ENCODE results near the gene EDC3.
"Not testable (repeated sequence)": the region's sequence is repeated elsewhere in the genome, so short reads cannot be mapped to it uniquely, and the experiment has no call there.

The EDC3 gene

GRCh38 chr15:74695597-74696397 lies at the start of gene EDC3:
Gene EDC3, minus strand, starts transcription at chr15:74696024. Its CDS starts 20,900 bp downstream, at chr15:74675124.
- DNase-seq (ENCODE audit: low read depth): peak; percentile 84

GRCh38 chr15:74742422-74742821 lies 46.6 kb upstream of the EDC3 start:
- DNase-seq (ENCODE audit: low read depth): no peak

- not testable (repeated sequence) for DNase-seq (ENCODE audit: low read depth)
Measured at GRCh38 chr15:74738239-74738638, 42.4 kb upstream of the EDC3 start.

- no peak for DNase-seq (ENCODE audit: low read depth)
Measured at GRCh38 chr15:74735305-74735704, 39.5 kb upstream of the EDC3 start.

- DNase-seq (ENCODE audit: low read depth): no peak
Measured at GRCh38 chr15:74733269-74733668, 37.4 kb upstream of the EDC3 start.

GRCh38 chr15:74732846-74733245 lies 37.0 kb upstream of the EDC3 start:
- DNase-seq (ENCODE audit: low read depth): no peak

- DNase-seq (ENCODE audit: low read depth): no peak
Measured at GRCh38 chr15:74730619-74731316, 34.9 kb upstream of the EDC3 start.

GRCh38 chr15:74729372-74729771 lies 33.5 kb upstream of the EDC3 start:
- not testable (repeated sequence) for DNase-seq (ENCODE audit: low read depth)

- not testable (repeated sequence) for DNase-seq (ENCODE audit: low read depth)
Measured at GRCh38 chr15:74728699-74729098, 32.9 kb upstream of the EDC3 start.

- DNase-seq (ENCODE audit: low read depth): no peak
Measured at GRCh38 chr15:74727727-74728126, 31.9 kb upstream of the EDC3 start.

- no peak for DNase-seq (ENCODE audit: low read depth)
Measured at GRCh38 chr15:74726774-74727164, 30.9 kb upstream of the EDC3 start.

- peak; percentile 54 for DNase-seq (ENCODE audit: low read depth)
Measured at GRCh38 chr15:74725845-74726773, 30.3 kb upstream of the EDC3 start.

GRCh38 chr15:74725225-74725774 lies 29.5 kb upstream of the EDC3 start, which contains the start of gene CYP1A1:
Gene CYP1A1, minus strand, starts transcription at chr15:74725528. Its CDS starts 2,431 bp downstream, at chr15:74723097.
- DNase-seq (ENCODE audit: low read depth): peak; percentile 23

- DNase-seq (ENCODE audit: low read depth): no peak
Measured at GRCh38 chr15:74724570-74725224, 28.9 kb upstream of the EDC3 start.

GRCh38 chr15:74723754-74724334 lies 28.0 kb upstream of the EDC3 start:
- DNase-seq (ENCODE audit: low read depth): no peak

GRCh38 chr15:74723187-74723586 lies 27.4 kb upstream of the EDC3 start:
- DNase-seq (ENCODE audit: low read depth): no peak

- no peak for DNase-seq (ENCODE audit: low read depth)
Measured at GRCh38 chr15:74722591-74722990, 26.8 kb upstream of the EDC3 start.

GRCh38 chr15:74716651-74717050 lies 20.8 kb upstream of the EDC3 start:
- DNase-seq (ENCODE audit: low read depth): no peak

GRCh38 chr15:74712311-74712710 lies 16.5 kb upstream of the EDC3 start:
- no peak for DNase-seq (ENCODE audit: low read depth)

GRCh38 chr15:74710319-74711094 lies 14.7 kb upstream of the EDC3 start:
- no peak for DNase-seq (ENCODE audit: low read depth)
